K562 (cell line): Measurements from ENCODE around the gene NUDT21. TPM values are rescaled to one million over a fixed set of nuclear protein-coding genes. Genes with fewer than 3 reads are reported as not detected.

Experiments used
- ASH1L ChIP-seq: fragments of 450-650 bp; IDR thresholded peaks from 2 replicates; pipeline ENCODE4 v1.6.1; 2018; ENCODE audit warnings: borderline replicate concordance, mild to moderate bottlenecking, low read depth; ENCODE audit not compliant: partially characterized antibody
- C11orf30 ChIP-seq: fragments of 450-650 bp; IDR thresholded peaks from 2 replicates; pipeline ENCODE4 v1.6.1; 2016; ENCODE audit warnings: low read depth, mild to moderate bottlenecking
- DNMT1 ChIP-seq: fragments of 450-650 bp; IDR thresholded peaks from 2 replicates; pipeline ENCODE4 v1.6.1; 2016; ENCODE audit warnings: antibody characterized with exemption, mild to moderate bottlenecking
- ESRRB ChIP-seq: fragments of 250-450 bp; sonication (Bioruptor Pico); IDR thresholded peaks from 2 replicates; pipeline ENCODE4 v1.5.0; 2020; ENCODE audit warnings: mild to moderate bottlenecking, moderate library complexity, borderline replicate concordance
- FOSL1 ChIP-seq: fragments of 200-800 bp; sonication (Bioruptor generic); conservative IDR thresholded peaks from 2 replicates; pipeline ENCODE4 v1.6.1; 2016; ENCODE audit warnings: missing genetic modification characterization, missing compliant biosample characterization
- MTA2 ChIP-seq: fragments of 450-650 bp; IDR thresholded peaks from 2 replicates; pipeline ENCODE4 v1.6.1; 2016; ENCODE audit warnings: low read depth
- PHF21A ChIP-seq: fragments of 450-650 bp; IDR thresholded peaks from 2 replicates; pipeline ENCODE4 v1.6.1; 2017; ENCODE audit warnings: low read depth, borderline replicate concordance
- POLR2G ChIP-seq: fragments of 200-400 bp; formaldehyde crosslinking; IDR thresholded peaks from 2 replicates; pipeline ENCODE4 v1.6.1; 2017; ENCODE audit warnings: low read depth, mild to moderate bottlenecking, antibody characterized with exemption, low read length, moderate library complexity
- POLR3G ChIP-seq: IDR thresholded peaks from 2 replicates; pipeline ENCODE4 v1.6.1; 2011; ENCODE audit not compliant: insufficient read length, insufficient replicate concordance; ENCODE audit errors: extremely low read depth
- PPARD ChIP-seq: fragments of 250-450 bp; sonication (Bioruptor Pico); IDR thresholded peaks from 2 replicates; pipeline ENCODE4 v1.8.0; 2022; ENCODE audit warnings: inconsistent platforms, mild to moderate bottlenecking, moderate library complexity
- SIRT6 ChIP-seq: IDR thresholded peaks from one replicate; pipeline ENCODE4 v1.6.1; 2012; ENCODE audit warnings: low read depth, mild to moderate bottlenecking, control low read depth, inconsistent platforms, low read length, moderate library complexity
- SMAD2 ChIP-seq: fragments of 150-350 bp; IDR thresholded peaks from 2 replicates; pipeline ENCODE4 v1.6.1; 2014; ENCODE audit warnings: low read depth, mild to moderate bottlenecking, low read length
- XRCC5 ChIP-seq: fragments of 200-400 bp; formaldehyde crosslinking; IDR thresholded peaks from 2 replicates; pipeline ENCODE4 v1.6.1; 2017; ENCODE audit warnings: low read depth, mild to moderate bottlenecking, low read length
- ZFP30 ChIP-seq: fragments of 250-450 bp; sonication (Bioruptor Pico); IDR thresholded peaks from 2 replicates; pipeline ENCODE4 v1.8.0; 2022; ENCODE audit warnings: moderate library complexity, mild to moderate bottlenecking, inconsistent platforms, borderline replicate concordance
- ZNF431 ChIP-seq: sonication (generic); formaldehyde crosslinking; IDR thresholded peaks from 2 replicates; pipeline ENCODE4 v1.8.0; 2022; ENCODE audit warnings: mild to moderate bottlenecking, missing genetic modification reagents
- ZNF699 ChIP-seq: fragments of 250-450 bp; sonication (Bioruptor Pico); IDR thresholded peaks from 2 replicates; pipeline ENCODE4 v1.8.0; 2021; ENCODE audit warnings: mild to moderate bottlenecking, moderate library complexity; ENCODE audit not compliant: insufficient replicate concordance
- ZNF76 ChIP-seq: fragments of 250-450 bp; sonication (Bioruptor Pico); IDR thresholded peaks from 2 replicates; pipeline ENCODE4 v1.4.0; 2020; ENCODE audit warnings: mild to moderate bottlenecking, moderate library complexity, borderline replicate concordance
- polyA plus RNA-seq, 8 experiments: library from polyadenylated mRNA; depleted of rRNA in 4 of 8; stranded (reverse) in 5 of 8; unstranded in 3 of 8; fragments of >200 nt; fragmentation: Nextera tagmentation in 2 of 8; fragmentation: Illumina TruSeq in 1 of 8; extraction: Ambion mirVana in 2 of 8; extraction: Trizol in 1 of 8; gene quantifications; 2 replicates each; pipeline versions ENCODE4 v1.2.1 to v1.2.3, GENCODE V29; 2011 to 2014; ENCODE audit warnings: inconsistent platforms in 1 of 8, missing spikeins in 1 of 8
- total RNA-seq, 7 experiments: library from RNA; depleted of rRNA in 6 of 7; stranded (reverse); fragments of >200 nt in 6 of 7; fragmentation: Illumina TruSeq in 2 of 7; extraction: Trizol in 2 of 7; gene quantifications; 2 replicates each; pipeline versions ENCODE4 v1.2.1 to v1.2.3, GENCODE V29; 2011 to 2021; ENCODE audit warnings: low replicate concordance in 1 of 7
- TF ChIP-seq, protein P1 (sequence below): fragments of 450-650 bp; IDR thresholded peaks from 2 replicates; pipeline ENCODE4 v1.6.1; 2016; ENCODE audit warnings: missing biosample characterization, missing genetic modification characterization
- TF ChIP-seq, protein P2 (sequence below): fragments of 250-450 bp; sonication (Bioruptor Pico); IDR thresholded peaks from 2 replicates; pipeline ENCODE4 v1.5.0; 2020; ENCODE audit warnings: mild to moderate bottlenecking, borderline replicate concordance
- TF ChIP-seq, protein P3 (sequence below): fragments of 450-650 bp; IDR thresholded peaks from 2 replicates; pipeline ENCODE4 v1.7.0; 2016; ENCODE audit warnings: borderline replicate concordance
- TF ChIP-seq, protein P4 (sequence below): sonication (generic); formaldehyde crosslinking; IDR thresholded peaks from 2 replicates; pipeline ENCODE4 v1.8.1; 2022; ENCODE audit warnings: missing genetic modification reagents
- TF ChIP-seq, protein P5 (sequence below): fragments of 250-450 bp; sonication (Bioruptor Pico); IDR thresholded peaks from 2 replicates; pipeline ENCODE4 v1.5.0; 2021

Gene NUDT21
- total and polyA plus RNA-seq, 9 of the 15 experiments (the other 6 are each of a cell fraction or from before 2014, with no cell fraction given) = 62.4 to 218 (median 121) TPM

DNA sequence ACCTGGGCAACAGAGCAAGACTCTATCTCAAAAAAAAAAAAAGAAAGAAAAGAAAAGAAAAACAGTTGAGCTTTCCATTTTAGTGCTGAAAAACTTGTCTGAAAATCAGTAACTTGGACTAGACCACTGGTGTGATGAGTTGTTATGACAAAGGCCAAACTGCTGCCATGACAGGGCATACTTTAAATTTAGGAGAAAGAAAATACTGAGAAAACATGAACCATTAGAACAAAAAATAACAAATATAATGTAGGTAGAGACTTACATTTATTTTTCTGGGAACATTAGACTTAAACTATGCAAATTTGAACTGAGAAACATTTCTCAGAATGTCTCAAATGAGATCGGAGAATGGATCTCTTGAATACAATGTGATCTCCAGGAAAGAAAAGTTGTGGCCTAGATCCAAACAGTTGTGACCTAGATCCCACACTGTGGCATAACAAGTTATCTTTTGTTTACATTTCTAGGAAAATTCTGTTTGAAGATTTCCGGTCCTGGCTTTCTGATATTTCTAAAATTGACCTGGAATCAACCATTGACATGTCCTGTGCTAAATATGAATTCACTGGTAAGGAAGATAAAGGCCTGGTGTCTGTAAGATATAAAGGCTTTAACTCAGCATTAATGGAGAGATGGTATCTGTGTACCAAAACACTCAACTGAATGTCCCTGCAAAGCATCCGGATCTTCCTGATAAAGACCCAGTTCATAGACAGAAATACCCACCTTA lies 11.1 kb upstream of the NUDT21 start (continued):
- TF ChIP-seq, protein P1, sequence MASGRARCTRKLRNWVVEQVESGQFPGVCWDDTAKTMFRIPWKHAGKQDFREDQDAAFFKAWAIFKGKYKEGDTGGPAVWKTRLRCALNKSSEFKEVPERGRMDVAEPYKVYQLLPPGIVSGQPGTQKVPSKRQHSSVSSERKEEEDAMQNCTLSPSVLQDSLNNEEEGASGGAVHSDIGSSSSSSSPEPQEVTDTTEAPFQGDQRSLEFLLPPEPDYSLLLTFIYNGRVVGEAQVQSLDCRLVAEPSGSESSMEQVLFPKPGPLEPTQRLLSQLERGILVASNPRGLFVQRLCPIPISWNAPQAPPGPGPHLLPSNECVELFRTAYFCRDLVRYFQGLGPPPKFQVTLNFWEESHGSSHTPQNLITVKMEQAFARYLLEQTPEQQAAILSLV = peak; percentile 77; the same call in 1 of the 2 replicates
- TF ChIP-seq ZNF76 (CRISPR knock-in tag) = no peak
- TF ChIP-seq ASH1L = no peak
- TF ChIP-seq C11orf30 = peak; percentile 36; the same call in 1 of the 2 replicates
- TF ChIP-seq XRCC5 = no peak
- TF ChIP-seq ZNF431 (CRISPR knock-in tag) = no peak
- no peak for TF ChIP-seq PPARD
- TF ChIP-seq, protein P2, sequence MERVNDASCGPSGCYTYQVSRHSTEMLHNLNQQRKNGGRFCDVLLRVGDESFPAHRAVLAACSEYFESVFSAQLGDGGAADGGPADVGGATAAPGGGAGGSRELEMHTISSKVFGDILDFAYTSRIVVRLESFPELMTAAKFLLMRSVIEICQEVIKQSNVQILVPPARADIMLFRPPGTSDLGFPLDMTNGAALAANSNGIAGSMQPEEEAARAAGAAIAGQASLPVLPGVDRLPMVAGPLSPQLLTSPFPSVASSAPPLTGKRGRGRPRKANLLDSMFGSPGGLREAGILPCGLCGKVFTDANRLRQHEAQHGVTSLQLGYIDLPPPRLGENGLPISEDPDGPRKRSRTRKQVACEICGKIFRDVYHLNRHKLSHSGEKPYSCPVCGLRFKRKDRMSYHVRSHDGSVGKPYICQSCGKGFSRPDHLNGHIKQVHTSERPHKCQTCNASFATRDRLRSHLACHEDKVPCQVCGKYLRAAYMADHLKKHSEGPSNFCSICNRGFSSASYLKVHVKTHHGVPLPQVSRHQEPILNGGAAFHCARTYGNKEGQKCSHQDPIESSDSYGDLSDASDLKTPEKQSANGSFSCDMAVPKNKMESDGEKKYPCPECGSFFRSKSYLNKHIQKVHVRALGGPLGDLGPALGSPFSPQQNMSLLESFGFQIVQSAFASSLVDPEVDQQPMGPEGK (CRISPR knock-in tag) = no peak
- TF ChIP-seq ZFP30 = no peak
- peak; percentile 67 for TF ChIP-seq FOSL1 (tag)
- peak; percentile 79 for TF ChIP-seq MTA2
- no peak for TF ChIP-seq DNMT1
- TF ChIP-seq POLR3G = no peak
- TF ChIP-seq ZNF699 (CRISPR knock-in tag) = no peak
- no peak for TF ChIP-seq POLR2G
- TF ChIP-seq, protein P3, sequence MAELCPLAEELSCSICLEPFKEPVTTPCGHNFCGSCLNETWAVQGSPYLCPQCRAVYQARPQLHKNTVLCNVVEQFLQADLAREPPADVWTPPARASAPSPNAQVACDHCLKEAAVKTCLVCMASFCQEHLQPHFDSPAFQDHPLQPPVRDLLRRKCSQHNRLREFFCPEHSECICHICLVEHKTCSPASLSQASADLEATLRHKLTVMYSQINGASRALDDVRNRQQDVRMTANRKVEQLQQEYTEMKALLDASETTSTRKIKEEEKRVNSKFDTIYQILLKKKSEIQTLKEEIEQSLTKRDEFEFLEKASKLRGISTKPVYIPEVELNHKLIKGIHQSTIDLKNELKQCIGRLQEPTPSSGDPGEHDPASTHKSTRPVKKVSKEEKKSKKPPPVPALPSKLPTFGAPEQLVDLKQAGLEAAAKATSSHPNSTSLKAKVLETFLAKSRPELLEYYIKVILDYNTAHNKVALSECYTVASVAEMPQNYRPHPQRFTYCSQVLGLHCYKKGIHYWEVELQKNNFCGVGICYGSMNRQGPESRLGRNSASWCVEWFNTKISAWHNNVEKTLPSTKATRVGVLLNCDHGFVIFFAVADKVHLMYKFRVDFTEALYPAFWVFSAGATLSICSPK = no peak
- TF ChIP-seq ESRRB = no peak
- TF ChIP-seq, protein P4, sequence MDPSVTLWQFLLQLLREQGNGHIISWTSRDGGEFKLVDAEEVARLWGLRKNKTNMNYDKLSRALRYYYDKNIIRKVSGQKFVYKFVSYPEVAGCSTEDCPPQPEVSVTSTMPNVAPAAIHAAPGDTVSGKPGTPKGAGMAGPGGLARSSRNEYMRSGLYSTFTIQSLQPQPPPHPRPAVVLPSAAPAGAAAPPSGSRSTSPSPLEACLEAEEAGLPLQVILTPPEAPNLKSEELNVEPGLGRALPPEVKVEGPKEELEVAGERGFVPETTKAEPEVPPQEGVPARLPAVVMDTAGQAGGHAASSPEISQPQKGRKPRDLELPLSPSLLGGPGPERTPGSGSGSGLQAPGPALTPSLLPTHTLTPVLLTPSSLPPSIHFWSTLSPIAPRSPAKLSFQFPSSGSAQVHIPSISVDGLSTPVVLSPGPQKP (CRISPR knock-in tag) = no peak
- TF ChIP-seq SIRT6 = no peak
- TF ChIP-seq PHF21A = no peak
- TF ChIP-seq, protein P5, sequence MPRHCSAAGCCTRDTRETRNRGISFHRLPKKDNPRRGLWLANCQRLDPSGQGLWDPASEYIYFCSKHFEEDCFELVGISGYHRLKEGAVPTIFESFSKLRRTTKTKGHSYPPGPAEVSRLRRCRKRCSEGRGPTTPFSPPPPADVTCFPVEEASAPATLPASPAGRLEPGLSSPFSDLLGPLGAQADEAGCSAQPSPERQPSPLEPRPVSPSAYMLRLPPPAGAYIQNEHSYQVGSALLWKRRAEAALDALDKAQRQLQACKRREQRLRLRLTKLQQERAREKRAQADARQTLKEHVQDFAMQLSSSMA (CRISPR knock-in tag) = no peak
- TF ChIP-seq SMAD2 = no peak
